ENCODE results near the gene ORC3. TPM values are rescaled to one million over a fixed set of nuclear protein-coding genes. Genes with fewer than 3 reads are reported as not detected.

Gene ORC3
- 10 to 100 TPM; 32.7 to 43.7 TPM for total RNA-seq

DNA sequence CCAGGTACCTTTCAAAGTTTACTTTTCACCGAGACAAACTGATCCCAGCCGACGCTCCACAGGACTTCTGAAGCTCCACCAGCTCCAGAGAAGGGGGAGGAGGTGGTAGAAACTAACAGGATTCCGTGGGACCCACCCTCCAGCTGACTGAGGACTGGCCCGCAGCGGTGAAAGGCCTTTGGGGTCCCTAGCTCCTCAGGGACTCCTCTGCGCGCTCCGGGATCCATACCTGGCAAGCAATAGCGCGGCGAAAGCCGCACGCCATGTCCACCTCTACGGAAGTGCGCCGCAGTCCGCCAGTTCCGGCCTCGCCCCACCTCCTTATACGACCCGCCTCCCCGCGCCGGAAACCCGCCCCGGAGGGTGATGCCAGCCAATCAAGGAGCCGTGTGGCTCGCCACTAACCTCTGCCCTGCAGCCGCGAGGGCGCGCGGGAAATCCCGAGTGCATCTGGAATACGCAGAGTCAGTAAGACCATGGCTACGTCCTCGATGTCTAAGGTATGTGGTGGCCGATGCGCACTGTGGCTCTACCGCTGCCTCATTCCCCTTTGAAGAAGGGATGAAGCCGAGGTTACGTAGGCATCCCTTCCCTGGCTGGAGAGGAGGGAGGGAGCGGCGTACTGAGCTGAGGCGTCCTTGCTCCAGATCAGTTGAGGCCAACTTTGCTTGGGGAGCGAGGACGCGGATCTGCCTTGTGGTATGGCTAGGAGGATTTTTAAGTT, at the start of gene ORC3, which contains the start of gene RARS2:
Gene ORC3, plus strand, starts transcription at position 443 of the 724 bp plus-strand sequence. Its CDS starts 34 bp downstream, at position 477.
Gene RARS2, minus strand, starts transcription at position 295 of the 724 bp plus-strand sequence. Its CDS starts 30 bp downstream, at position 265.
- ATAC-seq (replicated peaks), result peak; percentile 100
- H3K27me3 Mint-ChIP-seq, result no peaks in the 10 kb centered on the region
- H3K27ac Mint-ChIP-seq, result peak within 1 kb of the TSS; percentile 97
- H3K4me1 Mint-ChIP-seq, result peaks cover 32% of the 10 kb centered on the region
- peak within 1 kb of the TSS; percentile 98 for H3K4me3 Mint-ChIP-seq
- H3K9me3 Mint-ChIP-seq, result no peaks in the 10 kb centered on the region
- peaks cover 52% of the 10 kb centered on the region for H3K36me3 Mint-ChIP-seq (ENCODE audit: low read depth)

DNA sequence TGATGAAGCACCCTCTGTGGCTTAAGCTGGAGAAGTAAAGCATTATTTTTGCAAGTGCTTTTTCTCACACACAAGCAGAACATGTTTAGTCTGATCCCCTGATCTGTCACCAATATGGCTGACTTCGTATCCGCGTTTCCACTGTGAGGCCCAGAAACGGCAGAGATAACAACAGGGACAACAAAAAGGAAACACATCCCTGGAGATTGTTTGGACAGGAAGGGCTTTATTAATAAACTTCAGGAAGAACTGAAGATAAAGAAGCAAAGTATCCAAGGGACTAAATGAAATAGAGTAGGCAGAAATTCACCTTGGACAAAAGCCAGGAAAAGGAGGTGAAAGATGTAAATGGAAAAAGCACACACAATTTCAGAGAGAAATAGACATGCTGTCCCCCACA, 49.4 kb upstream of the ORC3 start:
- no peak for ATAC-seq (replicated peaks)
- H3K27ac Mint-ChIP-seq, result no peak overlapping the region
- no peak overlapping the region for H3K4me3 Mint-ChIP-seq
- no peaks in the 10 kb centered on the region for H3K27me3 Mint-ChIP-seq
- H3K4me1 Mint-ChIP-seq, result no peaks in the 10 kb centered on the region
- peaks cover 82% of the 10 kb centered on the region for H3K36me3 Mint-ChIP-seq (ENCODE audit: low read depth)
- no peaks in the 10 kb centered on the region for H3K9me3 Mint-ChIP-seq

DNA sequence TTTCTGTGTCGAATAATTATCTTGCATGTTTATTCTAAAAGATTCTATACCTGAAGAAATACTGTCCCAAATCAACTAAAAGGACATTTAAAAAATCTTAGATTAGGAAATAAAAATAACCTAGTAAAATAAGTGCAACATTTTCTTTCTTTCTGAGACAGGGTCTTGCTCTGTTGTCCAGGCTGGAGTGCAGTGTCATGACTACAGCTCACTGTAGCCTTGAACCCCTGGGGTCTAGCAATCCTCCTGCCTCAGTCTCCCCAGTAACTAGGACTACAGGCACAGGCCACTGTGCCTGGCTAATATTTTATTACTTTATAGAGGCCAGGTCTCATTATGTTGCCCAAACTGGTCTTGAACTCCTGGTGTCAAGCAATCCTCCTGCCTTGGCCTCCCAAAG, 48.9 kb upstream of the ORC3 start:
- Mint-ChIP-seq H3K4me1 (no peaks in the 10 kb centered on the region), H3K27me3 (no peaks in the 10 kb centered on the region), H3K4me3 (no peak overlapping the region), H3K9me3 (no peaks in the 10 kb centered on the region), H3K27ac (no peak overlapping the region), H3K36me3 (ENCODE audit: low read depth) (peaks cover 87% of the 10 kb centered on the region)
- no peak for ATAC-seq (replicated peaks)

DNA sequence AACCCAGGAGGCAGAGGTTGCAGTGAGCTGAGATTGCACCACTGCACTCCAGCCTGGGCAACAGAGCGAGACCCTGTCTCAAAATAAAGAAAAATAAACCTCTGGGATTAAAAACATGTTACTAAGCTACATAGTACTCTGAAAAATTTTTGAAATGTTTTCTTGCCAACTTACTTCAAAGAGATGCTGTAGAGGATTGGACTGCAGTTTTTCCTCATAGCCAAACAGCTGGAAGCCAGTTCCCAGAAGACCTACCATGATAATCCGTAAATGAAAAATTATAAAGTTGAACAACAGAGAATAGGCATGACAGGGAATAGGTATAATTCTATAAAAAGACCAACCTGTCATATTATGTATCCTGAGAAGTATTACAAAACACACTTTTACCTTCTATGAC, 48.2 kb upstream of the ORC3 start:
- no peak for ATAC-seq (replicated peaks)
- H3K4me3 Mint-ChIP-seq, result no peak overlapping the region
- H3K9me3 Mint-ChIP-seq, result no peaks in the 10 kb centered on the region
- H3K4me1 Mint-ChIP-seq, result no peaks in the 10 kb centered on the region
- no peak overlapping the region for H3K27ac Mint-ChIP-seq
- peaks cover 92% of the 10 kb centered on the region for H3K36me3 Mint-ChIP-seq (ENCODE audit: low read depth)
- no peaks in the 10 kb centered on the region for H3K27me3 Mint-ChIP-seq

DNA sequence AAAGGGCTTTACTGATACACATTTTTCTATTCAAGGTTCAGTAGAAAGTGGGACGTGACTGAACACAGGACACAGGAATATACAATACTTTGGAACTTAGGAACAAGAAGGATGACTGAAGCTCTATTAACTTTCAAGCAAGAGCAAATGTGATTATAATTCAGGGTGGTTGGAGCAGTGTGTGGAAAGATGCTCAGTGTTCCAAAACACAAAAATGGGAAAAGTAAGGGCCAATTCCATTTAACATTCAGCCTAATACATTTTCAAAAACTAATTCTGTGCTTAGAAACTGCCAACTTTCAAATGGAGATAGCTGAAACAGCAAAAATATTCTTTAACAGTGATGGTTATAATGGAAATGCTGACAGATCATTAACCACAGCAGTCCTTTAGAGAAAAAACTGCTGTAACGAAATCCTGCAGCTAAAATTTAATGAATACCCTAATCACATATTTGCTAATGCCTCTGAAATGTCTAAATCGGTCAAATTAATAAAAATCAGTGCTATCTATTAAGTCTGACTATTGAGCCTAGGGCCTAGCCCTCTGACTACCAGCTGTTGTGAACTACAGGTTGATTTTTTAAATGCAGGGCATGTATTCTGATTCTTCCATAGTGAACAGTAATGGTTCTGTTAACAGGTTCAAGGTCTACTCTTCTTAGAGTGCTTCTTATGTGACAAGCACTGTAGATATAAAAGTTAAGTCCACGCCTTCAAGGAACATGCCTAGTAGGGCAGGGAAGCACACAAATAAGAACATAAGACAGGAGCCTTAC, 46.0 kb upstream of the ORC3 start:
- Mint-ChIP-seq H3K36me3 (ENCODE audit: low read depth) (peaks cover 97% of the 10 kb centered on the region), H3K27ac (peak overlapping the region; percentile 10), H3K9me3 (no peaks in the 10 kb centered on the region), H3K27me3 (no peaks in the 10 kb centered on the region), H3K4me1 (no peaks in the 10 kb centered on the region), H3K4me3 (no peak overlapping the region)
- ATAC-seq (replicated peaks), result no peak

DNA sequence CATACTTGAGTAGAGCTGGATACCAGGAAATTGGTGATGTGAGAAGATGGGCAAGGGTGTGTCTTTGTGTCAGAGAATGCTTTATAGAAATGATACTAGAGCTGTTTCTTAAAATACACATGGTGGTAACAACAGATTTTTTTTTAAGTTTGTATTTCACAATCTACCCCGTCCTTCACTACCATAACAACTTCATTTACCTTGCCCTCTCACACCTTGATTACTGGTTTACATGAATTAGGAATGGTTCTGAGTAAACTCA, 45.5 kb upstream of the ORC3 start:
- no peak for ATAC-seq (replicated peaks)
- no peaks in the 10 kb centered on the region for H3K4me1 Mint-ChIP-seq
- no peaks in the 10 kb centered on the region for H3K9me3 Mint-ChIP-seq
- no peaks in the 10 kb centered on the region for H3K27me3 Mint-ChIP-seq
- peak overlapping the region; percentile 10 for H3K27ac Mint-ChIP-seq
- H3K36me3 Mint-ChIP-seq (ENCODE audit: low read depth), result peaks cover 98% of the 10 kb centered on the region
- no peak overlapping the region for H3K4me3 Mint-ChIP-seq

DNA sequence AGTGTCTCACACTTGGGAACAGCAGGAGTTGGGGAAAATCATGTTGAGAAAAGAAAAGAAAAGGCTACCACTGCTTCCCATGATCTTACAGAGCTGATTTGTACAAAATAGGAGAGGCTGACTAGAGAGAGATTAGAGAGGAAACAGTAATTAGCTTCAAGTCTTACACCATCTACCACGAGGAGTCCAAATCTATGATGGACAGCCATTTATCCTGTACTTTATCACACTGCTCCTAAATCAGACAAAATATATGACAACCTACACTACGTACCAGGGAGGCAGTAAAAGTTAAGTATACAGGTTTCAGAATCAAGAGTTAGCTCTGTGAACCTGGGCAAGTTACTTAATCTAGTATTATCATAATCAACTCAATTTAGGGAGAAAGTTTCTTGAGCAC, 38.1 kb upstream of the ORC3 start:
- Mint-ChIP-seq H3K36me3 (ENCODE audit: low read depth) (peaks cover 94% of the 10 kb centered on the region), H3K4me3 (no peak overlapping the region), H3K9me3 (no peaks in the 10 kb centered on the region), H3K27me3 (no peaks in the 10 kb centered on the region), H3K4me1 (peaks cover 5% of the 10 kb centered on the region), H3K27ac (peak overlapping the region; percentile 36)
- no peak for ATAC-seq (replicated peaks)

DNA sequence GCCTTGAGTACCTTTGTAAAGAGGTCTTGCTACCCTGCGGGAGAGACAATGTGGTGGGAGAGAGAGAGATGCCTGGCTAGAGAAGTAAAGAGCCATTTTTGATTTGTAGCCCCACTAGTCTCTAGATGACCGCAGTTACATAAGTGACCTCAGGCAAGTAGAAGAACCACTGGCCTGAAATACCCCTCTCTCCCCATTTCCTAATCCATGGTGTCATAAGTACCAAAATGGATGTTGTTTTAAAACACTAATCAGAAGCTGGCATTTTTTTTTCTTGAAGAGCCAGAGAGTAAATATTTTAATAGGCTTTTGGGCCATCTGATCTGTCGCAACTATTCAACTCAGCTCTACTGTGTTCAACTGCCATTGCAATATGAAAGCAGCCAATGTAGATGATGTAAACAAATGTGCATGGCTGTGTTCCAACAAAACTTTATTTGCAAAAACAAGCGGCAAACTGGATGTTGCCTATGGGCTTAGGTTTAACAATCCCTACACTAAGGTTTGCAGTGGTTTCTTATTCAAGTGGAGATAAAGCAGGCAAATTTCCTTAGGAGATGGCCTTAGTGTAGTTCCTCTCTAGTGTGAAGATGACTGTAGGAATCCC, 36.7 kb upstream of the ORC3 start:
- no peak overlapping the region for H3K27ac Mint-ChIP-seq
- H3K4me3 Mint-ChIP-seq, result no peak overlapping the region
- ATAC-seq (replicated peaks), result no peak
- H3K27me3 Mint-ChIP-seq, result no peaks in the 10 kb centered on the region
- H3K9me3 Mint-ChIP-seq, result no peaks in the 10 kb centered on the region
- peaks cover 94% of the 10 kb centered on the region for H3K36me3 Mint-ChIP-seq (ENCODE audit: low read depth)
- H3K4me1 Mint-ChIP-seq, result peaks cover 7% of the 10 kb centered on the region

DNA sequence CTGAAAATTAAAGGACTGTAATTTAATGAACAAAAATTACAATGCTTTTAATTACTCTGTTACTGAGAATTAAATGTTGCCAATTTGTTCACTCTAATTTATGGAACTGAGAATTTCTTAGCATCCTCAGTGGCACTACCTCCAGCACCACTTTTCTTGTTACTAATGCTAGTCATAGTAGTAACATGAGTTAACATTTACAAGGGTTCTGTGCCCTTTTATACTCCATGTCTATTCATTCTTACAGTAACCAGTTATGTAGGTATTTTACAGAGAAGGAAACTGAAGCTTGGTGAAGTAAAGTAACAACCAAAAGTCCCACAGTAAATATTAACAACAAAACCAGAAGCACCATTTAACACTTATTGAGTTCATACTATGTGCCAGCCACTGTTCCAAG, 34.4 kb upstream of the ORC3 start:
- Mint-ChIP-seq H3K4me3 (no peak overlapping the region), H3K27ac (no peak overlapping the region), H3K27me3 (no peaks in the 10 kb centered on the region), H3K9me3 (no peaks in the 10 kb centered on the region), H3K4me1 (peaks cover 9% of the 10 kb centered on the region), H3K36me3 (ENCODE audit: low read depth) (peaks cover 84% of the 10 kb centered on the region)
- no peak for ATAC-seq (replicated peaks)

DNA sequence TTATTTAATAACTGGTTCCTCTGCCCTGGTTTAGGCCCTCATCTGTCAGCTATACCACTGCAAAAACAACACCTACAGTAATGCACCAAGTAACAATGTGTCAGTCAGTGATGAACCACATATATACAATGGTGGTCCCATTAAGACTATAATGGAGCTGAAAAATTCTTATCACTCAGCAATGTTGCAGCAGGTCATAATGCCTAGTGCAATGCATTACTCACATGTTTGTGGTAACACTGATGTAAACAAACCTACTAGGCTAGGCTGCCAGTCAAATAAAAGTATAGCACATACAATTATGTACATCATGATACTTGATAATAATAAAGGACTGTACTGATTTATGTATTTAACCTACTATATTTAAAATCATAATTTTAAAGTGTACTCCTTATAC, 31.5 kb upstream of the ORC3 start:
- Mint-ChIP-seq H3K27me3 (no peaks in the 10 kb centered on the region), H3K4me1 (peaks cover 4% of the 10 kb centered on the region), H3K36me3 (ENCODE audit: low read depth) (peaks cover 82% of the 10 kb centered on the region), H3K4me3 (no peak overlapping the region), H3K27ac (no peak overlapping the region), H3K9me3 (no peaks in the 10 kb centered on the region)
- ATAC-seq (replicated peaks), result no peak

DNA sequence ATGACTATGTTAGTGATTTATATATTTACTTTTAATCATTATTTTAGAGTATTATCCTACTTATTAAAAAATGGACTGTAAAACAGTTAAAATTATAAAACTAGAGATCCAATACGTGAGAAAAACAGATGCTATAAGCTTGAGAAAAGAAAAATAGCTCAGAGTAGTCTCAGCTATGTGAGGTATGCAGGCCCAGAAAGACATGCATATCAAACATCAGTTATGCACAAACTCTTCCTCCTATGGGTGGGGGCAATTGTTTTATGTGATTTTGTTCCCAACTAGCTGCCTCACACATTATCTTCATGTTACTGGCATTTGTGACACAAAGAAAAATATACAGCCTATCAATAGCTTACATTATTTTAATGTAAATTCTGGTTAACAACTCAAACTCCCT, 28.9 kb upstream of the ORC3 start:
- Mint-ChIP-seq H3K27ac (no peak overlapping the region), H3K4me1 (peaks cover 4% of the 10 kb centered on the region), H3K27me3 (no peaks in the 10 kb centered on the region), H3K36me3 (ENCODE audit: low read depth) (peaks cover 82% of the 10 kb centered on the region), H3K9me3 (no peaks in the 10 kb centered on the region), H3K4me3 (no peak overlapping the region)
- no peak for ATAC-seq (replicated peaks)

DNA sequence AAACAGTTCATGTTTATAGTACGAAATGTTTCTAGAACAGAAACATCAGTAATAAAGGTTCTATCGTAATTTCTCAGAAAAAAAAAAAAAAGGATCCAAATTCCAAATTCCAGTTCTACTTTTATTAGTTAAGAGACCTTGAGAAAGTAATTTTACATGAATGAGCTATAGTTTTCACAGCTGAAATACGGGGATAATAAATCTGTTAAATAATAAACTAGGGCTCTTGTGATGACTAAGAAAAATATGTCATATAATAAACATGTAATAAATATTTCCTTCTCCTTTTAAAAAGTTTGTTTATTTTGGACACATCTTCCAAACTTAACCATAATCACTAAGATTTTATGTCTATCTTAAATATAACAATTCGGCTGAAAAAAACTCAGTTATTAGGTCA, 17.9 kb upstream of the ORC3 start:
- H3K4me1 Mint-ChIP-seq, result peaks cover 35% of the 10 kb centered on the region
- H3K36me3 Mint-ChIP-seq (ENCODE audit: low read depth), result peaks cover 74% of the 10 kb centered on the region
- peaks cover 4% of the 10 kb centered on the region for H3K9me3 Mint-ChIP-seq
- no peaks in the 10 kb centered on the region for H3K27me3 Mint-ChIP-seq
- no peak overlapping the region for H3K4me3 Mint-ChIP-seq
- no peak for ATAC-seq (replicated peaks)
- H3K27ac Mint-ChIP-seq, result peak overlapping the region; percentile 11

DNA sequence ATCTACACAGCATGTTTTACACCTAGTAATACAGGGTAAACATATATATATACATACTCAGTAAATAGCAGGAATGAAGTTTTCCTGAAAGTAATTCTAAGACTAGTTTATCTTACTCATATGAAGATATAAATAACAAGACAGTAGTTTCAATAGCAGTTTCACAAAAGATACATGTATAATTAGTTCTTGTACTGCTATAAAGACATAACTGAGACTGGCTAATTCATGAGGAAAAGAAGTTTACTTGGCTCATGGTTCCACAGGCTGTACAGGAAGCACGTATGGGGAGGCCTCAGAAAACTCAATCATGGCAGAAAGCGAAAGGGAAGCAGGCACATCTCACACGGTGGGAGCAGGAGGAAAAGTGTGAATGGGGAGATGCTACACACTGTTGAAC, 17.1 kb upstream of the ORC3 start:
- Mint-ChIP-seq H3K4me1 (peaks cover 35% of the 10 kb centered on the region), H3K36me3 (ENCODE audit: low read depth) (peaks cover 81% of the 10 kb centered on the region), H3K27ac (peak overlapping the region; percentile 64), H3K27me3 (no peaks in the 10 kb centered on the region), H3K9me3 (peaks cover 4% of the 10 kb centered on the region), H3K4me3 (peak overlapping the region; percentile 45)
- ATAC-seq (replicated peaks), result peak; percentile 56

DNA sequence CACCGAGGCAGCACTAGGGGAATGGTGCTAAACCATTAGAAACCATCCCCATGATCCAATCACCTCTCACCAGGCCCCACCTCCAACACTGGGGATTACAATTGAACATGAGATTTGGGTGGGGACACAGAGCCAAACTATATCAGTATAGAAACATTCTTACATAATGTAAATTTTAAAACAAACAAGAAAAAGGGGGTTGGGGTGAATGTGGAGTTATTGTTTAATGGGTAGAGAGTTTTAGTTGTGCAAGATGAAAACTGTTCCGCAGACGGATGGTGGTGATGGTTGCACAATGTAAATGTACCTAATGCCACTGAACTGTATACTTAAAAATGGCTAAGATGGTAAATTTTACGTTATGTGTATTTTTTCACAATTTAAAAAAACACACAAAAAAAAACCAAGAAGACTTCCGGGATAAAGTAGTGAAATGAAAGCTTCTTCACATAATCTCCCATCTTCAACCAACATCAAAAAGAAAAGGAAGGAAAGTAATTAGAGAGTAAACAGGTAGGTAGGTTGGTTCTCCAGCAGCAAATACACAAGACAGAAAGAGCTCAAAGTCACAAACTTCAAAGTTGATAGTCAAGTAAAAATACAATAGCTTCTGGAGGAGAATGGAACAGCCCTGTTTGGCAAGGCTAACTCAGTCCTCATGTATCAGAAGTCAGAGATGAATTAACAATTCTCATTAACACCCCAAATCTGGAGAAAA, 16.5 kb upstream of the ORC3 start:
- Mint-ChIP-seq H3K27ac (peak overlapping the region; percentile 64), H3K36me3 (ENCODE audit: low read depth) (peaks cover 81% of the 10 kb centered on the region), H3K4me3 (peak overlapping the region; percentile 45), H3K27me3 (no peaks in the 10 kb centered on the region), H3K4me1 (peaks cover 35% of the 10 kb centered on the region), H3K9me3 (peaks cover 4% of the 10 kb centered on the region)
- ATAC-seq (replicated peaks), result no peak

All from activated T-helper 17 cell treated with anti-CD3 and anti-CD28 coated beads, Interleukin-2, amount 50 U/mL, for 72 hours (primary cell).